ENCODE measurements around the gene MRPL39. TPM values are rescaled to one million over a fixed set of nuclear protein-coding genes. Genes with fewer than 3 reads are reported as not detected.

Gene MRPL39
- polyA plus RNA-seq, 1 donor from 2014 or later, result 28.5 TPM

GRCh38 chr21:25640943-25641292 is 33.6 kb upstream of the MRPL39 start:
- H3K9me2 ChIP-seq (ENCODE audit: insufficient read depth, low read length), result no peaks in the 10 kb centered on the region
- H2AFZ ChIP-seq (ENCODE audit: low read depth, low read length), result no peak overlapping the region
- peaks cover 3% of the 10 kb centered on the region for H3F3A ChIP-seq (ENCODE audit: insufficient read depth, low read length, poor library complexity, severe bottlenecking)
- TF ChIP-seq EZH2 (IDR thresholded peaks at IDR 0.05; ENCODE audit: borderline replicate concordance, insufficient read depth, low read length, poor library complexity, severe bottlenecking) (no peak), EP300 (conservative IDR thresholded peaks at IDR 0.05; ENCODE audit: poor library complexity, severe bottlenecking) (no peak)
- no peak overlapping the region for H3K27ac ChIP-seq (ENCODE audit: low read length)
- H3K9me3 ChIP-seq (ENCODE audit: low read length), result no peaks in the 10 kb centered on the region
- H3K79me2 ChIP-seq (replicated peaks; ENCODE audit: insufficient read depth, low read length), result no peaks in the 10 kb centered on the region
- peak overlapping the region; percentile 89 for H3K4me3 ChIP-seq (ENCODE audit: low read length)
- no peaks in the 10 kb centered on the region for H3K27me3 ChIP-seq (ENCODE audit: insufficient read depth, low read depth, low read length)
- no peak overlapping the region for H3K4me2 ChIP-seq (ENCODE audit: low read length)
- no peak overlapping the region for H3K9ac ChIP-seq (ENCODE audit: low read length)
- H3K36me3 ChIP-seq (ENCODE audit: insufficient read depth, low read length), result no peaks in the 10 kb centered on the region
- H4K20me1 ChIP-seq (ENCODE audit: insufficient read depth), result no peaks in the 10 kb centered on the region

GRCh38 chr21:25640202-25640942 is 33.1 kb upstream of the MRPL39 start:
- peaks cover 3% of the 10 kb centered on the region for H3F3A ChIP-seq (ENCODE audit: insufficient read depth, low read length, poor library complexity, severe bottlenecking)
- H3K27ac ChIP-seq (ENCODE audit: low read length), result no peak overlapping the region
- no peaks in the 10 kb centered on the region for H4K20me1 ChIP-seq (ENCODE audit: insufficient read depth)
- TF ChIP-seq EZH2 (IDR thresholded peaks at IDR 0.05; ENCODE audit: borderline replicate concordance, insufficient read depth, low read length, poor library complexity, severe bottlenecking) (no peak), EP300 (conservative IDR thresholded peaks at IDR 0.05; ENCODE audit: poor library complexity, severe bottlenecking) (no peak), POLR2AphosphoS5 (IDR thresholded peaks at IDR 0.05) (no peak), TAF1 (IDR thresholded peaks at IDR 0.05; ENCODE audit: low read depth) (no peak), MXI1 (conservative IDR thresholded peaks at IDR 0.05; ENCODE audit: poor library complexity, severe bottlenecking) (no peak), CTCF (IDR thresholded peaks at IDR 0.05; ENCODE audit: poor library complexity, severe bottlenecking) (no peak), RAD21 (conservative IDR thresholded peaks at IDR 0.05) (no peak), REST (IDR thresholded peaks at IDR 0.05; ENCODE audit: borderline replicate concordance) (no peak), SMC3 (conservative IDR thresholded peaks at IDR 0.05; ENCODE audit: poor library complexity) (no peak)
- H3K36me3 ChIP-seq (ENCODE audit: insufficient read depth, low read length), result no peaks in the 10 kb centered on the region
- H2AFZ ChIP-seq (ENCODE audit: low read depth, low read length), result peak overlapping the region; percentile 73
- H3K27me3 ChIP-seq (ENCODE audit: insufficient read depth, low read depth, low read length), result no peaks in the 10 kb centered on the region
- no peaks in the 10 kb centered on the region for H3K9me3 ChIP-seq (ENCODE audit: low read length)
- H3K79me2 ChIP-seq (replicated peaks; ENCODE audit: insufficient read depth, low read length), result no peaks in the 10 kb centered on the region
- peak overlapping the region; percentile 78 for H3K9ac ChIP-seq (ENCODE audit: low read length)
- H3K4me3 ChIP-seq (ENCODE audit: low read length), result peak overlapping the region; percentile 89
- peak overlapping the region; percentile 66 for H3K4me2 ChIP-seq (ENCODE audit: low read length)
- H3K9me2 ChIP-seq (ENCODE audit: insufficient read depth, low read length), result no peaks in the 10 kb centered on the region
